GM12891 (cell line): ENCODE data around the gene COG5.

ENCODE experiments used
- DNase-seq: peaks from one replicate; pipeline ENCODE4 v3.0.0; 2011; ENCODE audit warnings: low spot score; ENCODE audit not compliant: insufficient read length
- FAIRE-seq: peaks from 2 replicates; lab custom pipeline; 2011; peaks lifted over from hg19 to GRCh38; lab: Jason Lieb, UNC
- PAX5 ChIP-seq: IDR thresholded peaks from 2 replicates; pipeline ENCODE4 v1.6.1; 2011; ENCODE audit warnings: low read length, moderate library complexity, mild to moderate bottlenecking; ENCODE audit not compliant: insufficient read depth, severe bottlenecking
- POLR2A ChIP-seq: IDR thresholded peaks from 2 replicates; pipeline ENCODE4 v1.6.1; 2011; ENCODE audit warnings: low read depth, low read length, control low read depth
- POLR2AphosphoS5 ChIP-seq: IDR thresholded peaks from 2 replicates; pipeline ENCODE4 v1.6.1; 2011; ENCODE audit warnings: low read depth, low read length, control low read depth
- POU2F2 ChIP-seq: IDR thresholded peaks from 2 replicates; pipeline ENCODE4 v1.6.1; 2011; ENCODE audit warnings: low read depth, mild to moderate bottlenecking, control low read depth, low read length, moderate library complexity
- SPI1 ChIP-seq: IDR thresholded peaks from 2 replicates; pipeline ENCODE4 v1.6.1; 2011; ENCODE audit warnings: low read depth, low read length, control low read depth
- TAF1 ChIP-seq: IDR thresholded peaks from 2 replicates; pipeline ENCODE4 v1.6.1; 2011; ENCODE audit warnings: low read depth, low read length, control low read depth

The COG5 gene

GRCh38 chr7:107354640-107355039, 209.1 kb downstream of the COG5 start:
- no peak for TF ChIP-seq SPI1
- no peak for TF ChIP-seq POLR2A
- TF ChIP-seq POU2F2, result no peak
- no peak for TF ChIP-seq POLR2AphosphoS5
- no peak for TF ChIP-seq PAX5
- TF ChIP-seq TAF1, result no peak
- FAIRE-seq, result no peak
- no peak for DNase-seq

- DNase-seq, result no peak
- no peak for FAIRE-seq
- TF ChIP-seq PAX5 (no peak), POLR2AphosphoS5 (no peak), POLR2A (no peak), SPI1 (no peak), POU2F2 (no peak), TAF1 (no peak)
Observed at GRCh38 chr7:107353701-107354100, 210.0 kb downstream of the COG5 start.

DNA sequence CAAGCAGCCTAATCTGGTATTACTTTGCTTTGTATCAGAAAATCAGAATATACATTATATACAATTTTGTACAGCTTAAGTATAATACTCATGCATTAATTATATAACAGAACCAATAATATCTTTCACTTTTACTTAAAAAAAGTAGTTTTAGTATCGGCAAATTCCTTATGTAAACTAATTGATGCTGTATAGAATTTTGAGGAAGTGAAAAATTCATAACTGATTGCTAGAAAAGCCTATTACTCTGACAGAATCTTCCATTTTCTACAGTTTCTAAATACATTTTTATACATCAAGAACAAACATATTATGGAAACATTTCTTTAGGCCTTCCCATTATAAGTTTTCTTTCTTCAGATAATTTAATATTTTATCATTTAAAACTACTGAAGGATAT, 217.8 kb downstream of the COG5 start:
- DNase-seq (no peak), FAIRE-seq (no peak)

DNA sequence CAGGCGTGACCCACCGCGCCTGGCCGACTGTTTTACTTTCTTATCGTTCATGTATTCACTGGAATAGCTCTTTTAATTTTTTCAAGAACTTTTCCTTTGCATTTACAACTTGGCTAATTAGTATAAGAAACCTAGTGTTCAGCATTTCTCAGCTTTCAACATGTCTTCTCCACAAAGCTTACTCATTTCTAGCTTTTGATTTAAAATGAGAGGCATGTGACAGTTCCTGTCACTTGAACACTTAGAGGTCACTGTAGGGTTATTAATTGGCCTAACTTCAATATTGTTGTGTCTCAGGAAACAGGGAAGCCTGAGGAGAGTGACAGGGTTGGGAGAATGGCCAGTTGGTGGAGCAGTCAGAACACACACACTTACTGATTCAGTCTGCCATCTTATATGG, 218.9 kb downstream of the COG5 start:
- TF ChIP-seq SPI1 (no peak), TAF1 (no peak), POLR2A (no peak), POLR2AphosphoS5 (no peak), POU2F2 (no peak), PAX5 (no peak)
- FAIRE-seq, result no peak
- no peak for DNase-seq

More for the DNA sequence above, 217.8 kb downstream of the COG5 start:
- no peak for TF ChIP-seq POU2F2
- TF ChIP-seq TAF1, result no peak
- TF ChIP-seq POLR2A, result no peak
- TF ChIP-seq POLR2AphosphoS5, result no peak
- TF ChIP-seq SPI1, result peak; percentile 52; the same call in 1 of the 2 replicates
- TF ChIP-seq PAX5, result no peak

DNA sequence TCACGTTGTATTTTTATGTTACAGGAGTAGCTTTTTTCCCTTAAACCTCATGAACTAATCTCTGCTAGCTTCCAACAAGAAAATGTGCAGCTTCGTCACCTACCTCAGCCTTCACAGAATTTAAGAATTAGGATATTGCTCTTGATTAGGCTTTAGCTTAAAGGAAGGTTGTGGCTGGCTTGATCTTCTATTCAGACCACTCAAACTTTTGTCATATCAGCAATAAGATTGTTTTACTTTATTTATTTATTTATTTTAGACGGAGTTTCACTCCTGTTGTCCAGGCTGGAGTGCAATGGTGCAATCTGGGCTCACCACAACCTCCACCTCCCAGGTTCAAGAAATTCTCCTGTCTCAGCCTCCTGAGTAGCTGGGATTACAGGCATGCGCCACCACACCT, 219.4 kb downstream of the COG5 start:
- FAIRE-seq, result no peak
- TF ChIP-seq POLR2A, result no peak
- no peak for TF ChIP-seq POLR2AphosphoS5
- no peak for TF ChIP-seq POU2F2
- TF ChIP-seq SPI1, result no peak
- TF ChIP-seq TAF1, result no peak
- no peak for TF ChIP-seq PAX5
- no peak for DNase-seq

- TF ChIP-seq POU2F2, result no peak
- no peak for TF ChIP-seq PAX5
- TF ChIP-seq TAF1, result no peak
- TF ChIP-seq POLR2A, result no peak
- no peak for TF ChIP-seq POLR2AphosphoS5
- no peak for TF ChIP-seq SPI1
- DNase-seq (no peak), FAIRE-seq (no peak)
Observed at GRCh38 chr7:107338080-107338479, 225.6 kb downstream of the COG5 start.

DNA sequence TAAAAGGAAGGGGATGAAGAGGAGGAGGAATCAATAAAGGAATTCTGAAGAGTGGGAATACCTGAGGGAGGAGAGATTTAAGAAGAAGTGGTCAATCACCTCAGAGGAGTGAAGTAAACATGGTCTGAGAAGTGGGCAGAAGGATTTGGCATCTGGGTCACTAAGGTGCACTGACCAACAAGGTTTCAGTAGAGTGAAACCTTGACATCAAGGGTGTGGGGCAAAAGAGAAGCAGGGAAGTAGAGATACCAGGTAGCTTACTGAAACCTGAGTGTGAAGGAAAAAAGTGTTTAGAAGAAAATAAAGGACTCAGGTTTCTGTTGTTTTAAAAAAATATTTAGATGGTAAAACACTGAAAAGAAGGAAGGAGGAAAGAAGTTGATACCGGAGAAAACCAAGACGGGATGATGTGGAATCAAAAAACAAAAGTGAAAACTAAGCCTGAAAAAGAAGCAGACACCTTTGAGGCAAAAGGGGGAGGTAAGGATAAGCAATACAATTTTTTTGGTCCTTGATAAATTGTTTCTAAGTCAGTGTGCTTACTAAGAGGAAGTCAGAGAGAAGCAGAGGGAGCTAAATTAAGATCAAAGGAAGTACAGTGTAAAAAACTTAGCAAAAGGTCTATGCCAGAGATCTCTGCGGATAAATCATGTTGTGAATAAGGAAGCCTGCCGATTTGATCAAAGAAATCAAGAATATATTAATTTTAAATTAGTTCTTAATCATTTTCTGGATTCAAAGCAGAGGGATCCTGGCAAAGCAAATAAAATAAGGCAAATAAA, 231.0 kb downstream of the COG5 start:
- no peak for DNase-seq
- no peak for TF ChIP-seq POLR2A
- peak; percentile 65 for TF ChIP-seq SPI1

DNA sequence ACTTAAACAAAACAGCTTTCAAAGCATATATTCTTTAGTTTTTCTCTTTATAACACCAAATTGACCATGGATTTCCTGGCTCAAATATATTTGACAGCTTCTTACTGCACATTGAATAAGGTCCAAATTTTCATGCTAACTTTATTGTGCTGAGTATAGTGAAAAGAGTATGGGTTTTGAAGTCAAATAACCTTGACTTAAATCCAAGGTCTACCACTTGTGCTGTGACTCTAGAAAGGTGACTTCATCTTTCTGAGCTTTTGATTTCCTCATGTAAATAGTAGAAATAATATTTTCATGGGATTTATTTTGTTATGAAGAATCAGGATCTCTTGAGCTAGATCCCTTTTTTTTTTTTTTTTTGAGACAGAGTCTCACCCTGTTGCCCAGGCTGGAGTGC, 233.2 kb downstream of the COG5 start:
- TF ChIP-seq PAX5 (no peak), POLR2A (no peak), POLR2AphosphoS5 (no peak), TAF1 (no peak), SPI1 (no peak), POU2F2 (no peak)
- FAIRE-seq, result no peak
- DNase-seq, result no peak

More for the DNA sequence above, 231.0 kb downstream of the COG5 start:
- peak; percentile 43 for FAIRE-seq

GRCh38 chr7:107327986-107328569, 235.6 kb downstream of the COG5 start:
- no peak for DNase-seq
- no peak for TF ChIP-seq SPI1
- TF ChIP-seq POLR2A, result no peak
- no peak for TF ChIP-seq PAX5
- no peak for TF ChIP-seq POU2F2
- peak; percentile 13 for FAIRE-seq

GRCh38 chr7:107326061-107326460, 237.7 kb downstream of the COG5 start:
- no peak for DNase-seq
- no peak for TF ChIP-seq POLR2AphosphoS5
- no peak for TF ChIP-seq SPI1
- TF ChIP-seq POU2F2, result no peak
- TF ChIP-seq POLR2A, result no peak
- TF ChIP-seq TAF1, result no peak
- no peak for TF ChIP-seq PAX5
- no peak for FAIRE-seq
